Activated naive CD4-positive, alpha-beta T cell treated with Interleukin-2 at 50 U/mL for 16 hours (primary cell): ENCODE measurements around the gene SEC62.

Experiments used
- DNase-seq: peaks from one replicate; pipeline ENCODE4 v3.0.0-alpha.2; 2020

Gene SEC62

DNA sequence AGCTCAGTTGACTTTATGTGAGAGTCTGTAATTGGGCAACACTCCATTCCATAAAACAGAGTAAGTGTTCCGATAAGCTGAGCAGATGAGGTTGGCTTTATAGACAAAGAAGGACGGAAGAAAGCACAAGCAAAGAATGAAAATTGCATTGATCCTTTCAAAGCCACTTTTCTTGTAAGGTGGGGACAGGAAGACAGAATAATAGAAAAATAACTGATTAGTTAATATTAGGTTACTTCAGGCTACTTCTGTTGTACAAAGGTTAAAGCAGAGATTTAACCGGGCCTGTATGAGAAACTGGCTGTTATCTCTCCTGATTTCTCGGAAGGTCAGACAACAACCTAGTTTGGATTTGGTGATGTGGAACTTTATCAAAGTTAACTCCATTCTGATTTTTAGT is 55.7 kb downstream of the SEC62 start:
- DNase-seq, result no peak

DNA sequence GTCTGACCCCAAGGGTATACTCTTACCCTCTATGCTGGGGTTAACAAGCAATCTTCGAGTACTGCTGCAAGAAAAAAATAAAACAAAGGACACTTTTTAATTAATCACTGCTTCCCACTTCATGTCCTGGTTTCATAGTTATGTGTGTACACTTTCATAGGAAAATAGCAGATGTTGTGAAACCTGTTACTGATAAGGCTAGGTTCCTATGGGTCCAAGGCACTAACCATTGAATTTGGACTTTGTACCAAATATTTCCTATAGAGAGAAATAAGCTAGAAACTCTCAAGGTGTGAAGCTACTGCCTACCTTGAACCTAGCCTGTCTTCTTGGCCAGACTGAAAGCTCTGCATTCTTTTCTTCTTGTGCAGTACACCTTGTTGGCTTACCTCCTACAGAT is 56.6 kb downstream of the SEC62 start:
- no peak for DNase-seq

DNA sequence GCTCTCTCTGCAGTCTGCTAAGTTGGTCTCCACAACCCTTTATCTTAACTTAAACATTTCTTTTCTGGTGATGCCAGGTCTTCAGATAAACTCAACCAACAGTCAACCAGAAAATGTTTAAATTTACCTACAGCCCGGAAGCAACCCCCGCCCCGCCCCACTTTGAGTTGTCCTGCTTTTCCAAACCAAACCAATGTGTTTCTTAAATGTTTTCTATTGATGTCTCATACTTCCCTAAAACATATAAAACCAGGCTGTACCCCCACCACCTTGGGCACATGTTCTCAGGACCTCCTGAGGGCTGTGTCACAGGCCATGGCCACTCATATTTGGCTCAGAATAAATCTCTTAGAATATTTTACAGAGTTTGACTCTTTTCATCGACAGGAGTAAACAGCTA is 58.0 kb downstream of the SEC62 start:
- no peak for DNase-seq

DNA sequence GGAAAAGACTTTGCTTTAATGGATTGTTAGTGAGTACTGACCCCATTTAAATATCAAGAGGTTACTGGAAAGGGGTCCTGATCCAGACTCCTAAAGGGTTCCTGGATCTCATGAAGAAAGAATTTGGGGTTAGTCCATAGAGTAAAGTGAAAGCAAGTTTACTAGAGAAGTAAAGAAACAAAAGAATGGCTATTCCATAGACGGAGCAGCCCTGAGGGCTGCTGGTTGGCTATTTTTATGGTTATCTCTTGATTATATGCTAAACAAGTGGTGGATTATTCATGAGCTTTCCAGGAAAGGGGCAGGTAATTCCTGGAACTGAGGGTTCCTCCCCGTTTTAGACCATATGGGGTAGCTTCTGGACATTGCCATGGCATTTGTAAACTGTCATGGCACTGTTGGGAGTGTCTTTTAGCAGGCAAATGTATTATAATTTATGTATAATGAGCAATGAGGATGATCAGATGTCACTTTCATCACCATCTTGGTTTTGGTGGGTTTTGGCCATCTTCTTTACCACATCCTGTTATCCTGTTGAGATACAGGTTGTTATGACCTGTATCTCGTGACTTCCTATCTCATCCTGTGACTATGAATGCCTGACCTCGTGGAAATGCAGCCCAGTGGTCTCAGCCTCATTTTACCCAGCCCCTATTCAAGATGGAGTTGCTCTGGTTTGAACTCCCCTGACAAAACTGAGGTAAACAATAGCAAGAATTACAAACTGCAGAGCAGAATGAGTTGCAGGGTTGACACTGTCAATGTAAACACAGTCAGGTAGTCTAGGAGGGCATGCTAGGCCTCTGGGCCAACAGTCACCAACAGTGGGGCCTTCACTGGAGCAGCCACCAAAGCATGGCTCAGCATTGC is 60.9 kb downstream of the SEC62 start:
- no peak for DNase-seq

DNA sequence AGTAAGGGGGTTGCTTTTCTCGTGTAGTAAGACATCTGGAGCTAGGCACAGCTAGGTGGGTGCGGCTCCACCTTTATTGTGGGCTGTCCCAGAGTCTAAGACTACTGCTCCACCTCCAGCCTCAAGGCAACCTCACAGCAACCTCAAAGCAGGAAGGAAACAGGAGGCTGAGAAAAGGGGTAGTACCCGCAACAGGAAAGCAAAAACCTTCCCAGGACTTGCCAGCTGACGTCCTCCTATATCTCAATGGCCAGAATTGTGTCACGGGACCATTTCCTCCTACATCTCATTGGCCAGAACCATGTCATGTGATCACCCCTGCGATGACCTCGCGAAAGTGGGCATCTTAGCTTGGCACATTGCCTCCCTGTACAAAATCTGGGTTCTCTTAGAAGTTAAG is 66.9 kb downstream of the SEC62 start:
- DNase-seq, result peak; percentile 32

DNA sequence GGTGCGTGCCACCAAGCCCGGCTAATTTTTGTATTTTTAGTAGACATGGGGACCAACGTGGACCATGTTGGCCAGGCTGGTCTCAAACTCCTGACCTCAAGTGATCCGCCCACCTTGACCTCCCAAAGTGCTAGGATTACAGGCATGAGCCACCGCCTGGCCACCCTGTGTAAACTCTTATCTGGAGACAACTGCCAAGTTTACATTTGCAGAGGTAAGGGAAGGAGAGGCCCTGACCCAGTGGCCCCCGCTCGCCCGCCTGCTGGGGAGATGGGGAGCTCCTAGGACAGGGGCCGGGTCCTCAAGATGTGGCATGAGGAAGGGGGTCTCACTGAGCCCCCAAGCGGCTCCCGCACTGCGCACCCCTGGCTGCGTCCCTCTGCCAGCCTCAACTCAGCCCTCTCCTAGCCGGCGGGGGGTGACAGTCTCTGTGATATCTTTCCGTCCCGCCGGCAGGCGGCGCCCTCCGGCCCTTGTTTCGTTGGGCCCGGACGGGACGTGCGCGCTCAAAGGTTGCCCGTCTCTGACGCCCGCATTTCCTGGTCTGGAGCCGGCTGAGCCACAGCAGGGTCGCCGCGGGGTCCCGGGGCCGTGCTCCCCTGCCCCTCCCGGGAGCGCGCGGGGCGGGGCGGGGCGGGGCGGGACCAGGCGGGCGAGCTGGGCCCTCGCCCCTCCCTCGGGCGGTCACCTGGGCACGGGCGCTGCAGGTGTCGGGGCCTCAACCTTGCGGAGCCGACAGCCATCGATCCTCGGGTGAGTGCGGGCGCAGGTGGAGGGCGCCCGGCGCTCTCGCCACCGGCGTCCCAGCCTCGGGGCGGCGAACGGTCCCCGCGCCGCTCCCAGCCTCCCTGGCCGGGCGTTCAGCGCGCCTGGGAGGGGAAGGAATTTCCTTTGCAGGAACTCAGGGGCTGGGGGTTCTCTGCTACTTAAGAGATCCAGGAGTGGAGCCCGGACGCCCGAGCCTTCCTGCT is 71.1 kb downstream of the SEC62 start, which contains the start of gene GPR160:
GPR160 (plus strand) TSS at position 533 of the 971 bp plus-strand sequence. CDS start 45,978 bp downstream, outside the sequence.
- DNase-seq, result peak; percentile 81

DNA sequence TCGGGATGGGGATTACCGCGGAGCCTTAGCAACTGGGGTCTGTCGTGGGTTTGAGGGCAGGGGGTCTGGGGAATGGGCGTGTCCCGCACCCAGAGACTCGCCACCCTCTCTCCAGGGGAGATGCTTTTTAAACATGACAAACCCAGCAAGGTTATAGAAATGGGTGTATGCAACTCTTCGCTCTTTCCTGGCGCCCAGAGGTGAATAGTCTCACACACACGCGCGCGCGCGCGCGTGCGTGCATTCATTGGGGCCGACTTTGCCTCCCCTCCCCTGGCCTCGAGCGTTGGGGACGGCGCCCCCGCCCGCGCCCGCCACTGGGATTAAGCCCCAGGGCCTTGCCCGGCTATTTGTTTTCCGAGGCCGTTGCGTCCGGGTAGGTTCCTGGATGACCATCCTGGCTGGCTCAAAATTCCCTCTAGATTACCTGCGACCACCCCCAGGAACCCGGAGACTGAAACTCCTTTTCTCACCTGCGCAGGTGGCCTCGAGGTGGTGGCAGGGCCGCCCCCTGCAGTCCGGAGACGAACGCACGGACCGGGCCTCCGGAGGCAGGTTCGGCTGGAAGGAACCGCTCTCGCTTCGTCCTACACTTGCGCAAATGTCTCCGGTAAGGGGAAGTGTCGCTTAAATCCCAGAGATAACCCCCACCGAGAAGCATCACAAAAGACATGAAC is 72.0 kb downstream of the SEC62 start:
- peak; percentile 21 for DNase-seq

DNA sequence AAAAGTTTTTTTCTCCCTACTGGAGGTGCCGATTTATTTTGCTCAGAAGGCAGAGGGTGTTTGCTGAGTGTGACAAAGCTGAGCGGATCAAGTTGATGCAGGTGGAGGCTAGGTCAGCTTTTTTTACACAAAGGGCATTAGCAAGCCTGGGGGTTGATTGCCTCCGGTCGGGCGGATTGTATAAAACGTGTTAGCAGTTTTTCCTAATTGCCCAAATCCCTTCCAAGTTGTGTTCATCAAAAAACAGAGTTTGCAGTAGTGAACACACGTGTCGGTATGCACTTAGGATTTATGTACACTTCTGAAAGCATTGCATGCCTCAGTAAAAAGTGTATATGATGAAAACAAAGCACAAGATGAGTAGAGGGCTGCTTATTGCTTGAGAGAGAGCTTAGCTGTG is 73.8 kb downstream of the SEC62 start:
- DNase-seq, result no peak

DNA sequence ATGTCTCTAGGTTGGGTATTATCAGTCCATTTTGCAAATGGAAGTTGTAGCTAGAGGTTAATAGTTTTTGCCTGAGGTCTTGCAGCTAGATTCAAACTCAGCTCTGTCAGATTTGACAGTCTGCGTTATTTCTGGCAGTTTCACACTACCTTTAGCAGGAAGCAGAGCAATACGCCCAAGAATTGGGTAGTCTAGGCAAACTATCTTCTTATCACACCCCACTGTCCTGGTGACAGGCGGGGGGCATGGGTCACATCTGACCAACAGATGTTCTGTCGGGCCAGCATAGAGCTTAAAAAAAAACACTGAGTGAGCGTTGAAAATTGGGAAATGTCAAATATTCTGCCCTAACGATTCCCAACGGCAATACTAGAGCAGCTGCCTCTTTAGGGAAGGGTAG is 76.9 kb downstream of the SEC62 start:
- no peak for DNase-seq

DNA sequence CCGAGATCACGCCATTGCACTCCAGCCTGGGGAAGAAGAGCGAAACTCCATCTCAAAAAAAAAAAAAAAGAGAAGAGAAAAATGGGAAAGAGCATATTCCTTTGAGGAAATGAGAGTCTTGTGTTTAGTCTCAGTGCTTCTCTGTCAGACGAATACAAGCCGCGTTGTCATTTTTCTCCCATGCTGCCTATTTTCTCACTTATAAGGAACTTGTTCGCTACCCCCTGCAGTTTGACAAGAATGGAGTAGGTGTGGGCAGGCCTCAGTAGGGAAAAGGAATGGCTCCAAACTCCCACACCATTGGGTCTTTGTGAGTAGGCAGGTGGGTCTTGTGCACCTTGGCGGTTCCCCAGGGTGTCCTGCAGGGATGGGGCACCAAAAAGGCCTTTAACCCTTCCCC is 77.7 kb downstream of the SEC62 start:
- no peak for DNase-seq

DNA sequence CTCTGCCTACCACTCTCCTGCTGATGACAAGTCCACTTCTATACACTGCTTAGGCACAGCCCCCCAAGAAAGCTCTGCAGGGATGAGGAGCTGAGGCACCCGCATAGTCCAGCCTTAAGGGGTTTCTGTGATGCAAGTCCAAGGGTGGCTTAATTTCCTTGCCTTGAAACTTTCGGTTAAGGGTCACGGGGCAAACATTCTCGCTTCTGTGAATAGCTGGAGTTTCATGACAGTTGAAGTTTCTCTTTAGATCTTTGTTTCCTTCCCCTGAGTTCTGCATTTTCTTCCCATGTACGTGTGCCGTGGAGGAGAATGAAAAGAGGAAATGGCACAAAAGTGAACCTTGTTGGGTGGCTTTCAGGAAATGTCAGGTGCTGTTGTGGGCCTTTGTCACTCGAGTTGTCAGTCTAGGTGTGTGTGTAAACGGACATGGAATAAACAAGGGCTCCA is 78.2 kb downstream of the SEC62 start:
- DNase-seq, result no peak

DNA sequence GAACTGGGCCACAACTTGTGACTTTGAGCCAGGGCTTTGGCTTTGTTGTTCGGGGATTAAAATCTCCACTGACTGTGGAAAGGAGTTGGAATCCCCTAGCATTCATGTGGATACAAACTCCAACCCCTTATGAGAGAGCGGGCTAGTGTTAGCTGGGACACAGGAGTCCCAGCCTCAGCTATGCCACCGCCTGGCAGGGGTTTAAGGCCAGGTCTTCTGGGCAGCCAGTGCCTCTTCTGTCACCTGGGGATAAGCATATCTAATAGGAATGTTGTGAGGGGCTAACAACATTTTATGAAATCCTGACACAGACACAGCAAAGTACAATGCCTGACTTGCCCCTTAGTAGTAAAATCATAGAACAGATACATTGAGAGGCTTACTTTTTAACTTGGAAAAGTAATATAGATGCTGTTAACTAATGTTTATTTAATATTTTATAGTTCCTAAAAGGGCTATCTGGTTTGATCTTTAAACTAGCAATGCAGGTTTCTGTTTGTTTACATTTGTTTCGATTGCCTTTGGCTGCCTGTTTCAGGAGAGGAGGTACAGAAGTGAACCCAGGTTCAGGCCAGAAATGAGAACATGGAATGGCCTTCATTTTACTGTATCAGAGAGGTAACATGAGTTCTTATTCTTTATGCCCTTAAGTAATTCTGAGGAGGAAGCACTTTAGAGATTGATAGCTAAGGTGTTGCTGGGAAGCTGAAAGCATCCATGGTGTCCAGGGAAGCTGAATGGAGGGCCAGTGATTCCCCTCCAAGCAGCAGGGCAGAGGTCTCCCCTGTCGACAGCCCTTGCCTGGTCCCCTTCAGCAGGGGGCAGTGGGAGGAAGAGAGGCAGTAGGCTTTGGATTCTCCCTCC is 79.9 kb downstream of the SEC62 start:
- no peak for DNase-seq

DNA sequence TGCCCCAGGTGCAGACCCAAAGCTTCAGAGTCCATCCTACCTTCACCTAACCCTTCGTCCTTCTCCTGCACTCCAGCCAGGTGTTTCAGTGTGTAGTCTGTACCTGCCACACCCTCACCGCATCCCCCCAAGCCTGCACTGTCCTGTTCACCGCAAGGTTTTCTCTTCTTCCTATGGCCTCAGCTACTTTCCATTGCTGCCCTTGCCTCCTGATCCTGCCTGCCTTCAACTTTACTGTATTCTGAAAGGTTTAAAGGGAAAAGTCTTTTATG is 80.5 kb downstream of the SEC62 start:
- DNase-seq, result no peak
